ENCODE measurements around the gene KLHL40. TPM values are rescaled to one million over a fixed set of nuclear protein-coding genes. Genes with fewer than 3 reads are reported as not detected.

The KLHL40 gene
- total and polyA plus RNA-seq, 2 donors (not counting 1 experiment from before 2014, with no cell fraction given): not detected

DNA sequence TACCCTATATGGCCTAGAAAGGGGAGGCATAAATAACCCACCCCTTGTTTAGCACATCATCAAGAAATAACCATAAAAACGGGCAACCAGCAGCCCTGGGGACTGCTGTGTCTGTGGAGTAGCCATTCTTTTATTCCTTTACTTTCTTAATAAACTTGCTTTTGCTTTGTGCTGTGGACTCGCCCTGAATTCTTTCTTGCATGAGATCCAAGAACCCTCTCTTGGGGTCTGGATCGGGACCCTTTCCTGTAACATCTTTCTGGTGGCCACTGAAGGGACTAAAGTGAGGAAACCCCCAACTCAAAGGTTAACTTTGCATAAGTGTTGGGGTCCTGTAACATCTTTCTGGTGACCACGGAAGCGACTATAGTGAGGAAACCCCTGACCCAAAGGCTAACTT lies 33.0 kb downstream of the KLHL40 start:
- no peak overlapping the region for H3K9ac ChIP-seq (ENCODE audit: low read length)
- POLR2A ChIA-PET: no interaction called here
- no peaks in the 10 kb centered on the region for H3K9me3 ChIP-seq (ENCODE audit: control extremely low read depth in 1 of 3, control insufficient read depth in 2 of 3, insufficient read depth in 1 of 3, low read length in 2 of 3)
- Mint-ChIP-seq H3K9me3 (ENCODE audit: insufficient read depth) (no peaks in the 10 kb centered on the region), H3K27ac (no peak overlapping the region), H3K4me3 (no peak overlapping the region), H3K4me1 (peaks cover 13% of the 10 kb centered on the region), H3K27me3 (peaks cover 17% of the 10 kb centered on the region)
- no peak overlapping the region for H3K4me2 ChIP-seq (replicated peaks; ENCODE audit: low read depth, low read length, poor library complexity, severe bottlenecking)
- H3K27ac ChIP-seq (ENCODE audit: low read length in 2 of 2): no peak overlapping the region
- H3K27me3 ChIP-seq (replicated peaks in 1 of 4; ENCODE audit: control extremely low read depth in 1 of 4, control insufficient read depth in 3 of 4, insufficient read depth in 4 of 4, low read length in 3 of 4): no peaks in the 10 kb centered on the region
- H2AFZ ChIP-seq (ENCODE audit: insufficient read depth, low read depth, low read length, poor library complexity, severe bottlenecking): no peak overlapping the region
- no peak for TF ChIP-seq EZH2 (IDR thresholded peaks at IDR 0.05; ENCODE audit: borderline replicate concordance, insufficient read depth, low read depth, low read length, poor library complexity, severe bottlenecking)
- TF ChIP-seq, protein P1, sequence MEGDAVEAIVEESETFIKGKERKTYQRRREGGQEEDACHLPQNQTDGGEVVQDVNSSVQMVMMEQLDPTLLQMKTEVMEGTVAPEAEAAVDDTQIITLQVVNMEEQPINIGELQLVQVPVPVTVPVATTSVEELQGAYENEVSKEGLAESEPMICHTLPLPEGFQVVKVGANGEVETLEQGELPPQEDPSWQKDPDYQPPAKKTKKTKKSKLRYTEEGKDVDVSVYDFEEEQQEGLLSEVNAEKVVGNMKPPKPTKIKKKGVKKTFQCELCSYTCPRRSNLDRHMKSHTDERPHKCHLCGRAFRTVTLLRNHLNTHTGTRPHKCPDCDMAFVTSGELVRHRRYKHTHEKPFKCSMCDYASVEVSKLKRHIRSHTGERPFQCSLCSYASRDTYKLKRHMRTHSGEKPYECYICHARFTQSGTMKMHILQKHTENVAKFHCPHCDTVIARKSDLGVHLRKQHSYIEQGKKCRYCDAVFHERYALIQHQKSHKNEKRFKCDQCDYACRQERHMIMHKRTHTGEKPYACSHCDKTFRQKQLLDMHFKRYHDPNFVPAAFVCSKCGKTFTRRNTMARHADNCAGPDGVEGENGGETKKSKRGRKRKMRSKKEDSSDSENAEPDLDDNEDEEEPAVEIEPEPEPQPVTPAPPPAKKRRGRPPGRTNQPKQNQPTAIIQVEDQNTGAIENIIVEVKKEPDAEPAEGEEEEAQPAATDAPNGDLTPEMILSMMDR (IDR thresholded peaks at IDR 0.05): no peak
- H3K4me3 ChIP-seq (ENCODE audit: control extremely low read depth in 1 of 5, extremely low read depth in 1 of 5, insufficient read depth in 1 of 5, low read depth in 2 of 5, low read length in 4 of 5): no peak overlapping the region
- peaks cover 5 to 8% of the 10 kb centered on the region in 2 donors for H3K4me1 ChIP-seq (ENCODE audit: control insufficient read depth in 2 of 2, insufficient read depth in 2 of 2, low read length in 2 of 2)
- H3K36me3 ChIP-seq (replicated peaks in 1 of 2; ENCODE audit: control extremely low read depth in 1 of 2, control insufficient read depth in 1 of 2, extremely low read depth in 1 of 2, insufficient read depth in 2 of 2, low read length in 1 of 2): no peaks in the 10 kb centered on the region
- intact Hi-C loops (cut with micrococcal nuclease): no loop called here
- no peaks in the 10 kb centered on the region for H3K79me2 ChIP-seq (ENCODE audit: control insufficient read depth, insufficient read depth, low read length)
- WGBS (ENCODE audit: insufficient coverage): no CpG with 5 or more reads among the region's 5 CpGs
- no peaks in the 10 kb centered on the region for H4K20me1 ChIP-seq (ENCODE audit: control insufficient read depth, insufficient read depth, low read length, poor library complexity, severe bottlenecking)
- ATAC-seq (ENCODE audit: low read depth) (no peak), DNase-seq (no peak)
- CTCF ChIA-PET: no interaction called here

DNA sequence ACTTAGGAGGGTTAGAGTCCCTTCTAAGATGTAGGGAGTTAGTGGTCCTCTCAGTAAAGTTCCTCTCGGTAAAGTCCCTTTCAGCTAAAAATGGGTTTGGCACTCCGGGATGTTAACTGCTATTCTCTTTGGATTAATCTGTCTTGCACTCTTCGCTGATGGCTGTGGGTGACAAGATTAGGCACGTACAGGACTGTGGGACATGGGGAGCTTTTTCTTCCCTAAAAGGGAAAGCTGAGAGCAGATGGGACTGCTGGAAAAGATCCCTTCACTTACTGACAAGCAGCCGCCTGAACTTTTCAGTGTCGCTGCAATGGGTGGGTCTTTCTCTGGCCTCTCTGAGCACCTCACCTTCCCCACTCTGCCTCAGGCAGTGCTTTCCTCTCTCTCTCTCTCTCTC lies 33.7 kb downstream of the KLHL40 start:
- Histone ChIP-seq H3K27me3 (replicated peaks in 1 of 4; ENCODE audit: control extremely low read depth in 1 of 4, control insufficient read depth in 3 of 4, insufficient read depth in 4 of 4, low read length in 3 of 4) (no peaks in the 10 kb centered on the region), H3K4me1 (ENCODE audit: control insufficient read depth in 2 of 2, insufficient read depth in 2 of 2, low read length in 2 of 2) (peaks cover 0 to 2% of the 10 kb centered on the region in 2 donors), H3K9me3 (ENCODE audit: control extremely low read depth in 1 of 3, control insufficient read depth in 2 of 3, insufficient read depth in 1 of 3, low read length in 2 of 3) (no peaks in the 10 kb centered on the region), H3K9ac (ENCODE audit: low read length) (no peak overlapping the region), H4K20me1 (ENCODE audit: control insufficient read depth, insufficient read depth, low read length, poor library complexity, severe bottlenecking) (no peaks in the 10 kb centered on the region), H3K4me2 (replicated peaks; ENCODE audit: low read depth, low read length, poor library complexity, severe bottlenecking) (no peak overlapping the region), H3K79me2 (ENCODE audit: control insufficient read depth, insufficient read depth, low read length) (no peaks in the 10 kb centered on the region), H3K27ac (ENCODE audit: low read length in 2 of 2) (no peak overlapping the region), H2AFZ (ENCODE audit: insufficient read depth, low read depth, low read length, poor library complexity, severe bottlenecking) (no peak overlapping the region), H3K36me3 (replicated peaks in 1 of 2; ENCODE audit: control extremely low read depth in 1 of 2, control insufficient read depth in 1 of 2, extremely low read depth in 1 of 2, insufficient read depth in 2 of 2, low read length in 1 of 2) (no peaks in the 10 kb centered on the region), H3K4me3 (ENCODE audit: control extremely low read depth in 1 of 5, extremely low read depth in 1 of 5, insufficient read depth in 1 of 5, low read depth in 2 of 5, low read length in 4 of 5) (no peak overlapping the region)
- peaks cover 6% of the 10 kb centered on the region for H3K4me1 Mint-ChIP-seq
- no peak for TF ChIP-seq EZH2 (IDR thresholded peaks at IDR 0.05; ENCODE audit: borderline replicate concordance, insufficient read depth, low read depth, low read length, poor library complexity, severe bottlenecking)
- TF ChIP-seq, protein P1 (IDR thresholded peaks at IDR 0.05): no peak
- POLR2A ChIA-PET: no interaction called here
- intact Hi-C loops (cut with micrococcal nuclease): no loop called here
- DNase-seq (no peak), ATAC-seq (ENCODE audit: low read depth) (no peak)
- H3K4me3 Mint-ChIP-seq: no peak overlapping the region
- no peaks in the 10 kb centered on the region for H3K9me3 Mint-ChIP-seq (ENCODE audit: insufficient read depth)
- WGBS (ENCODE audit: insufficient coverage): 83% methylated on average over 4 of the region's 6 CpGs
- no peak overlapping the region for H3K27ac Mint-ChIP-seq
- peaks cover 21% of the 10 kb centered on the region for H3K27me3 Mint-ChIP-seq
- CTCF ChIA-PET: no interaction called here

All from B cell (primary cell).